Mucosa of stomach (tissue), 1 donor: ENCODE results near the gene GGT7.

ENCODE experiments used
- H3K27me3 ChIP-seq: one replicate; pipeline ENCODE4 v1.7.0; 2013; ENCODE audit warnings: mild to moderate bottlenecking, low read length; ENCODE audit not compliant: control insufficient read depth, insufficient read depth
- H3K36me3 ChIP-seq: one replicate; pipeline ENCODE4 v1.7.0; 2013; ENCODE audit warnings: low read length; ENCODE audit not compliant: control insufficient read depth, insufficient read depth
- H3K4me1 ChIP-seq: one replicate; pipeline ENCODE4 v1.7.0; 2013; ENCODE audit warnings: mild to moderate bottlenecking, low read length; ENCODE audit not compliant: control insufficient read depth, insufficient read depth
- H3K4me3 ChIP-seq: one replicate; pipeline ENCODE4 v1.7.0; 2013; ENCODE audit warnings: low read length
- H3K9ac ChIP-seq: one replicate; pipeline ENCODE4 v1.7.0; 2013; ENCODE audit warnings: mild to moderate bottlenecking, low read length, moderate library complexity
- H3K9me3 ChIP-seq: one replicate; pipeline ENCODE4 v1.7.0; 2013; ENCODE audit warnings: mild to moderate bottlenecking, low read length, moderate library complexity; ENCODE audit not compliant: control insufficient read depth
- donor health status: Pancreatic carcinoma.

GGT7 gene

GRCh38 chr20:34880215-34880850 lies 7.7 kb upstream of the GGT7 start:
- no peak overlapping the region for H3K9ac ChIP-seq
- no peaks in the 10 kb centered on the region for H3K36me3 ChIP-seq
- no peak overlapping the region for H3K4me3 ChIP-seq

GRCh38 chr20:34876406-34877282 lies 4.0 kb upstream of the GGT7 start, which contains the start of gene ACSS2:
TSS of gene ACSS2 (plus strand) at chr20:34876612. CDS start at chr20:34876646, 34 bp downstream.
- H3K9ac ChIP-seq, result peak within 1 kb of the TSS; percentile 88
- peak within 1 kb of the TSS; percentile 37 for H3K4me3 ChIP-seq
- no peaks in the 10 kb centered on the region for H3K27me3 ChIP-seq
- H3K9me3 ChIP-seq, result no peaks in the 10 kb centered on the region
- peaks cover 49% of the 10 kb centered on the region for H3K4me1 ChIP-seq
- H3K36me3 ChIP-seq, result no peaks in the 10 kb centered on the region

More at GRCh38 chr20:34880215-34880850, 7.7 kb upstream of the GGT7 start:
- H3K27me3 ChIP-seq, result no peaks in the 10 kb centered on the region
- H3K9me3 ChIP-seq, result no peaks in the 10 kb centered on the region
- H3K4me1 ChIP-seq, result peaks cover 17% of the 10 kb centered on the region

- Histone ChIP-seq H3K27me3 (no peaks in the 10 kb centered on the region), H3K4me3 (no peak overlapping the region), H3K9me3 (no peaks in the 10 kb centered on the region), H3K36me3 (no peaks in the 10 kb centered on the region), H3K9ac (peak overlapping the region; percentile 56), H3K4me1 (peaks cover 55% of the 10 kb centered on the region)
Measured at GRCh38 chr20:34875642-34876405, 3.2 kb upstream of the GGT7 start.

GRCh38 chr20:34874094-34874654 lies 1.5 kb upstream of the GGT7 start:
- no peaks in the 10 kb centered on the region for H3K9me3 ChIP-seq
- H3K27me3 ChIP-seq, result no peaks in the 10 kb centered on the region
- H3K36me3 ChIP-seq, result no peaks in the 10 kb centered on the region
- no peak overlapping the region for H3K4me3 ChIP-seq
- peaks cover 49% of the 10 kb centered on the region for H3K4me1 ChIP-seq
- H3K9ac ChIP-seq, result peak overlapping the region; percentile 50

- Histone ChIP-seq H3K4me3 (no peak overlapping the region), H3K9ac (no peak overlapping the region), H3K9me3 (no peaks in the 10 kb centered on the region), H3K27me3 (no peaks in the 10 kb centered on the region), H3K36me3 (no peaks in the 10 kb centered on the region), H3K4me1 (peaks cover 49% of the 10 kb centered on the region)
Measured at GRCh38 chr20:34873583-34874093, 982 bp upstream of the GGT7 start.

- H3K36me3 ChIP-seq, result no peaks in the 10 kb centered on the region
- peak overlapping the region; percentile 34 for H3K4me3 ChIP-seq
- no peaks in the 10 kb centered on the region for H3K9me3 ChIP-seq
- no peaks in the 10 kb centered on the region for H3K27me3 ChIP-seq
- H3K4me1 ChIP-seq, result peaks cover 44% of the 10 kb centered on the region
- peak overlapping the region; percentile 71 for H3K9ac ChIP-seq
Measured at GRCh38 chr20:34871966-34872621, 562 bp downstream of the GGT7 start.

GRCh38 chr20:34871320-34871926 lies 1.2 kb downstream of the GGT7 start:
- peaks cover 44% of the 10 kb centered on the region for H3K4me1 ChIP-seq
- H3K9ac ChIP-seq, result no peak overlapping the region
- H3K9me3 ChIP-seq, result no peaks in the 10 kb centered on the region
- peak overlapping the region; percentile 34 for H3K4me3 ChIP-seq
- H3K36me3 ChIP-seq, result no peaks in the 10 kb centered on the region
- H3K27me3 ChIP-seq, result no peaks in the 10 kb centered on the region

- H3K9me3 ChIP-seq, result no peaks in the 10 kb centered on the region
- H3K4me3 ChIP-seq, result no peak overlapping the region
Measured at GRCh38 chr20:34864216-34864615, 8.4 kb downstream of the GGT7 start.

GRCh38 chr20:34863421-34863965 lies 9.2 kb downstream of the GGT7 start:
- no peaks in the 10 kb centered on the region for H3K36me3 ChIP-seq
- H3K27me3 ChIP-seq, result no peaks in the 10 kb centered on the region
- no peak overlapping the region for H3K4me3 ChIP-seq
- no peak overlapping the region for H3K9ac ChIP-seq
- H3K9me3 ChIP-seq, result no peaks in the 10 kb centered on the region
- H3K4me1 ChIP-seq, result no peaks in the 10 kb centered on the region

More at GRCh38 chr20:34864216-34864615, 8.4 kb downstream of the GGT7 start:
- Histone ChIP-seq H3K36me3 (no peaks in the 10 kb centered on the region), H3K9ac (no peak overlapping the region), H3K4me1 (no peaks in the 10 kb centered on the region), H3K27me3 (no peaks in the 10 kb centered on the region)

GRCh38 chr20:34862724-34863123 lies 9.9 kb downstream of the GGT7 start:
- Histone ChIP-seq H3K36me3 (no peaks in the 10 kb centered on the region), H3K4me3 (no peak overlapping the region), H3K9me3 (no peaks in the 10 kb centered on the region), H3K9ac (no peak overlapping the region), H3K27me3 (no peaks in the 10 kb centered on the region), H3K4me1 (no peaks in the 10 kb centered on the region)
